NCI-H345 treated with DMSO at 0.1 percent for 48 hours (cell line): ENCODE data around the gene DHX36.

Source experiments
- DNase-seq: peaks from one replicate; lab custom pipeline; 2025; ENCODE audit not compliant: unreplicated experiment; lab: John Stamatoyannopoulos, UW

Gene DHX36

GRCh38 chr3:154227531-154227930 lies 96.8 kb downstream of the DHX36 start:
- no peak for DNase-seq

GRCh38 chr3:154225536-154225935 lies 98.8 kb downstream of the DHX36 start:
- no peak for DNase-seq

- DNase-seq = no peak
Observed at GRCh38 chr3:154224866-154225265, 99.4 kb downstream of the DHX36 start.

- DNase-seq = no peak
Observed at GRCh38 chr3:154224366-154224765, 99.9 kb downstream of the DHX36 start.

GRCh38 chr3:154223519-154223918 lies 100.8 kb downstream of the DHX36 start:
- no peak for DNase-seq
